ELF-1 (cell line): ENCODE data around the gene GTPBP3.

Source experiments
- DNase-seq: peaks from one replicate; pipeline ENCODE4 v3.0.0-alpha.2; 2016; ENCODE audit warnings: low read depth, low spot score

Gene GTPBP3

GRCh38 chr19:17327654-17328516 is 9.5 kb upstream of the GTPBP3 start:
- DNase-seq, result peak; percentile 96

- no peak for DNase-seq
These were observed 8.6 kb upstream of the GTPBP3 start for GRCh38 chr19:17328517-17329365.

- no peak for DNase-seq
These were observed 7.7 kb upstream of the GTPBP3 start for GRCh38 chr19:17329366-17330261.

GRCh38 chr19:17330262-17331044 is 6.9 kb upstream of the GTPBP3 start:
- DNase-seq, result no peak

- no peak for DNase-seq
These were observed 6.3 kb upstream of the GTPBP3 start for GRCh38 chr19:17331045-17331558.

GRCh38 chr19:17332360-17332676 is 5.0 kb upstream of the GTPBP3 start:
- no peak for DNase-seq

- peak; percentile 97 for DNase-seq
These were observed 4.4 kb upstream of the GTPBP3 start for GRCh38 chr19:17332677-17333581.

GRCh38 chr19:17333611-17334413 is 3.5 kb upstream of the GTPBP3 start:
- DNase-seq, result peak; percentile 52

GRCh38 chr19:17334414-17335409 is 2.6 kb upstream of the GTPBP3 start, which contains the start of gene ANO8:
ANO8 (minus strand) TSS chr19:17334855; CDS start chr19:17334670, 185 bp downstream.
- DNase-seq, result peak; percentile 97

- no peak for DNase-seq
These were observed 1.8 kb upstream of the GTPBP3 start for GRCh38 chr19:17335575-17335974.

- DNase-seq, result no peak
These were observed 501 bp downstream of the GTPBP3 start for GRCh38 chr19:17337675-17338432.

GRCh38 chr19:17338433-17339078 is 1.2 kb downstream of the GTPBP3 start:
- DNase-seq, result no peak

- peak; percentile 69 for DNase-seq
These were observed 1.9 kb downstream of the GTPBP3 start for GRCh38 chr19:17339088-17339741.

GRCh38 chr19:17340302-17340870 is 3.0 kb downstream of the GTPBP3 start:
- DNase-seq, result peak; percentile 88

- peak; percentile 44 for DNase-seq
These were observed 3.6 kb downstream of the GTPBP3 start for GRCh38 chr19:17340871-17341357.
